IMR-90 (cell line): ENCODE data around the gene GLI1. TPM values are rescaled to one million over a fixed set of nuclear protein-coding genes. Genes with fewer than 3 reads are reported as not detected.

ENCODE experiments used
- ATAC-seq: fragments of 200-7000 bp; cut with Tn5 transposase; 2 replicates; pipeline ENCODE4 v1.9.1; 2020; ENCODE audit warnings: low read depth, mild to moderate bottlenecking, moderate library complexity
- BruUV-seq: library from RNA; stranded (reverse); fragments of 400-500 nt; replicated peaks from 2 replicates; lab custom pipeline; 2021; lab: Mats Ljungman, UMichigan
- CTCF ChIA-PET: fragments of 300-600 bp; formaldehyde crosslinking; extraction: SDS; loops from one replicate; lab custom pipeline; 2021; ENCODE audit warnings: antibody characterized with exemption; lab: Yijun Ruan, JAX
- POLR2A ChIA-PET: fragments of 300-600 bp; sonication (Branson Sonifier 250); formaldehyde crosslinking; loops from one replicate; lab custom pipeline; 2022; ENCODE audit warnings: antibody characterized with exemption; ENCODE audit not compliant: unreplicated experiment; lab: Charles Lee
- DNase-seq: peaks from one replicate; pipeline ENCODE4 v3.0.0; 2013
- H2AFZ ChIP-seq: replicated peaks from 2 replicates; pipeline ENCODE3; 2013; ENCODE audit warnings: low read length, mild to moderate bottlenecking; ENCODE audit not compliant: poor library complexity
- H2AK5ac ChIP-seq: 2 replicates; pipeline ENCODE4 v1.6.1; 2013; ENCODE audit warnings: low read depth, low read length, inconsistent platforms
- H2AK9ac ChIP-seq: replicated peaks from 2 replicates; pipeline ENCODE3; 2013; ENCODE audit warnings: mild to moderate bottlenecking, low read depth, low read length, moderate library complexity; ENCODE audit not compliant: poor library complexity
- H2BK120ac ChIP-seq: 2 replicates; pipeline ENCODE4 v1.6.1; 2013; ENCODE audit warnings: low read depth, low read length, inconsistent platforms
- H2BK15ac ChIP-seq: 3 replicates; pipeline ENCODE4 v1.6.1; 2013; ENCODE audit warnings: low read depth, low read length, inconsistent platforms
- H2BK20ac ChIP-seq: 2 replicates; pipeline ENCODE4 v1.6.1; 2013; ENCODE audit warnings: low read depth, mild to moderate bottlenecking, inconsistent platforms, low read length, moderate library complexity
- H2BK5ac ChIP-seq: 2 replicates; pipeline ENCODE4 v1.6.1; 2013; ENCODE audit warnings: mild to moderate bottlenecking, low read depth, low read length, inconsistent platforms; ENCODE audit not compliant: poor library complexity, severe bottlenecking
- H3K14ac ChIP-seq: replicated peaks from 2 replicates; pipeline ENCODE4 v1.6.1; 2013; ENCODE audit warnings: low read depth, low read length, inconsistent platforms
- H3K18ac ChIP-seq: 2 replicates; pipeline ENCODE4 v1.6.1; 2013; ENCODE audit warnings: low read depth, low read length, control low read depth
- H3K23ac ChIP-seq: 2 replicates; pipeline ENCODE4 v1.6.1; 2013; ENCODE audit warnings: low read depth, low read length, inconsistent platforms
- H3K27ac ChIP-seq: 2 replicates; pipeline ENCODE4 v1.5.1; 2013; ENCODE audit warnings: mild to moderate bottlenecking, control low read depth, low read length; ENCODE audit not compliant: insufficient read depth
- H3K27me3 ChIP-seq: 2 replicates; pipeline ENCODE4 v1.6.1; 2013; ENCODE audit warnings: low read length; ENCODE audit not compliant: control insufficient read depth, insufficient read depth
- H3K36me3 ChIP-seq: 2 replicates; pipeline ENCODE4 v1.6.1; 2013; ENCODE audit warnings: low read length, mixed read lengths; ENCODE audit not compliant: control insufficient read depth, insufficient read depth
- H3K4ac ChIP-seq: 2 replicates; pipeline ENCODE4 v1.6.1; 2013; ENCODE audit warnings: low read depth, low read length, inconsistent platforms
- H3K4me1 ChIP-seq: 2 replicates; pipeline ENCODE4 v1.6.1; 2013; ENCODE audit warnings: low read length, mixed read lengths; ENCODE audit not compliant: control insufficient read depth, insufficient read depth
- H3K4me2 ChIP-seq: 2 replicates; pipeline ENCODE4 v1.6.1; 2013; ENCODE audit warnings: low read depth, mild to moderate bottlenecking, control low read depth, low read length, moderate library complexity
- H3K4me3 ChIP-seq: 2 replicates; pipeline ENCODE4 v1.5.1; 2013; ENCODE audit warnings: low read depth, mild to moderate bottlenecking, control low read depth, low read length, moderate library complexity; ENCODE audit not compliant: insufficient read depth
- H3K56ac ChIP-seq: 2 replicates; pipeline ENCODE4 v1.6.1; 2013; ENCODE audit warnings: low read length, inconsistent platforms; ENCODE audit not compliant: insufficient read depth; ENCODE audit errors: extremely low read depth
- H3K79me1 ChIP-seq, 2 experiments: 2 replicates each; pipeline ENCODE4 v1.6.1; 2013; ENCODE audit warnings: low read length in 2 of 2, inconsistent platforms in 1 of 2, low read depth in 1 of 2
- H3K9ac ChIP-seq: 2 replicates; pipeline ENCODE4 v1.6.1; 2013; ENCODE audit warnings: low read depth, low read length, control low read depth
- H3K9me1 ChIP-seq: 2 replicates; pipeline ENCODE4 v1.6.1; 2013; ENCODE audit warnings: low read length, inconsistent platforms; ENCODE audit not compliant: insufficient read depth
- H3K9me3 ChIP-seq: 2 replicates; pipeline ENCODE4 v1.6.1; 2013; ENCODE audit warnings: low read length; ENCODE audit not compliant: control insufficient read depth, insufficient read depth
- H4K20me1 ChIP-seq: 2 replicates; pipeline ENCODE4 v1.6.1; 2013; ENCODE audit warnings: low read length, inconsistent platforms; ENCODE audit not compliant: insufficient read depth
- H4K5ac ChIP-seq: 2 replicates; pipeline ENCODE4 v1.6.1; 2013; ENCODE audit warnings: mild to moderate bottlenecking, low read depth, low read length, control low read depth
- H4K8ac ChIP-seq, 2 experiments: 2 replicates each; pipeline ENCODE4 v1.6.1; 2013; ENCODE audit warnings: low read depth in 2 of 2, low read length in 2 of 2, control low read depth in 1 of 2, inconsistent platforms in 1 of 2
- H4K91ac ChIP-seq: 2 replicates; pipeline ENCODE4 v1.6.1; 2013; ENCODE audit warnings: low read depth, low read length, inconsistent platforms; ENCODE audit not compliant: insufficient read depth
- BHLHE40 ChIP-seq: fragments of 150-350 bp; IDR thresholded peaks from 2 replicates; pipeline ENCODE4 v1.6.1; 2016; ENCODE audit warnings: mild to moderate bottlenecking, low read depth, low read length
- CEBPB ChIP-seq: IDR thresholded peaks from 2 replicates; pipeline ENCODE4 v1.6.1; 2012; ENCODE audit warnings: low read depth, low read length, improper control_type of control experiment
- FOS ChIP-seq: fragments of 150-350 bp; IDR thresholded peaks from 2 replicates; pipeline ENCODE4 v1.6.1; 2016; ENCODE audit warnings: low read depth, low read length
- MAFK ChIP-seq: IDR thresholded peaks from 2 replicates; pipeline ENCODE4 v1.6.1; 2012; ENCODE audit warnings: low read depth, low read length, improper control_type of control experiment
- RCOR1 ChIP-seq: IDR thresholded peaks from 2 replicates; pipeline ENCODE4 v1.6.1; 2012; ENCODE audit warnings: mild to moderate bottlenecking, low read length, improper control_type of control experiment; ENCODE audit not compliant: insufficient replicate concordance
- RFX5 ChIP-seq: IDR thresholded peaks from 2 replicates; pipeline ENCODE4 v1.8.0; 2012; ENCODE audit warnings: low read depth, mild to moderate bottlenecking, low read length, moderate library complexity
- WGBS, 2 experiments: methylation state at CpG; one replicate each; pipeline versions ENCODE4 v1.1.5 to v1.1.7; 2013; ENCODE audit warnings: missing lambda C conversion rate in 2 of 2; ENCODE audit not compliant: insufficient read length in 1 of 2; ENCODE audit errors: extremely low coverage in 2 of 2; 5-methylcytosine and 5-hydroxymethylcytosine counted together
- dilution Hi-C: fragments of 300-500 bp; cut with HindIII; formaldehyde crosslinking; loops from one replicate; pipeline ENCODE4 v1.14.3; 2018; ENCODE audit warnings: low sequenced_read_pairs; ENCODE audit not compliant: unreplicated experiment
- in situ Hi-C: fragments of 300-500 bp; cut with MboI; formaldehyde crosslinking; loops from 3 replicates; pipeline ENCODE4 v1.14.3; 2019; ENCODE audit warnings: low sequenced_read_pairs, inconsistent platforms, mixed read lengths
- intact Hi-C: fragments of 100-400 bp; cut with micrococcal nuclease; formaldehyde crosslinking; loops from 2 replicates; pipeline ENCODE4 v1.10.0; 2022
- polyA plus RNA-seq, 3 experiments: library from polyadenylated mRNA; depleted of rRNA; stranded (reverse); fragments of >200 nt; gene quantifications; 2 replicates each; pipeline ENCODE4 v1.2.3, GENCODE V29; 2012; ENCODE audit warnings: low replicate concordance in 1 of 3
- total RNA-seq: library from RNA; depleted of rRNA; stranded (reverse); fragments of >200 nt; gene quantifications from 2 replicates; pipeline ENCODE4 v1.2.3, GENCODE V29; 2012
- TF ChIP-seq, protein P1 (sequence below): fragments of 150-350 bp; IDR thresholded peaks from 2 replicates; pipeline ENCODE4 v1.6.1; 2017; ENCODE audit warnings: mild to moderate bottlenecking, antibody characterized with exemption, low read length, low read depth

GLI1 gene
- total and polyA plus RNA-seq, 2 of the 4 experiments (the other 2 are of a cell fraction), result 1.3 to 3.8 TPM

DNA sequence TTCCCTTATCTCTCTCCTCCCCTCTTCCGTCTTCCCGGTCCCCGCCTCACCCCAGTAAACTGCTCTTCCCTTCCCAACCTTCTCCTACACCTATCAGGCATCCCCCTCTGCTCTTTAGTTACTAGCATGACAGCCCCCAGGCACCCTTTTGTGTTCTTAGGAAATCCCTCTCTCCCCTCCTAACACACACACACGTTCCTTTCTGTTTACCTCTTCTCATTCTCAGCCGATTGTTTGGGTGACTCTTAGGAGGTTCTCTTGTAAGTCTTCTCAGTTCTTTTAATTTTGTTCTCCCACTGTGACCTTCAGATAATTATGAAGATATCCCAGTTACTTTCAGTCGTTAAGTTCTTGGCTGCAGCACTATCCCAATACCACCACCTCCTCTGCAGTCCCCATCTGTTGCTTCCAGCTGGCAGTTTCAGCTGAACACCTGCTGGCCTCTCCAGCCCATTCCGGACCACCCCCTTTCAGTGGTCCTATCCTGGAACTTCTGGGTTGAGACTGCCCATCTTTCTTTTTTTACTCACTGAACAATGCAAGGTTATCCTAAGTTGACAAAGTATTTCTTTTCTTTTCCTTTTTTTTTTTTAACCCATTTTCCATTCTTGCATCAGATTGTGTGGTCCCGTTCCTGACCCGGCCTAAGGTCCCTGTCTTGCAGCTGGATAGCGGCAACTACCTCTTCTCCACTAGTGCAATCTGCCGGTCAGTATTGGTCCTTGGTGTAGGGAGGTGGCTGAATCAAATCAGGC, 29.0 kb downstream of the GLI1 start (continued):
- TF ChIP-seq FOS (no peak), BHLHE40 (no peak)

DNA sequence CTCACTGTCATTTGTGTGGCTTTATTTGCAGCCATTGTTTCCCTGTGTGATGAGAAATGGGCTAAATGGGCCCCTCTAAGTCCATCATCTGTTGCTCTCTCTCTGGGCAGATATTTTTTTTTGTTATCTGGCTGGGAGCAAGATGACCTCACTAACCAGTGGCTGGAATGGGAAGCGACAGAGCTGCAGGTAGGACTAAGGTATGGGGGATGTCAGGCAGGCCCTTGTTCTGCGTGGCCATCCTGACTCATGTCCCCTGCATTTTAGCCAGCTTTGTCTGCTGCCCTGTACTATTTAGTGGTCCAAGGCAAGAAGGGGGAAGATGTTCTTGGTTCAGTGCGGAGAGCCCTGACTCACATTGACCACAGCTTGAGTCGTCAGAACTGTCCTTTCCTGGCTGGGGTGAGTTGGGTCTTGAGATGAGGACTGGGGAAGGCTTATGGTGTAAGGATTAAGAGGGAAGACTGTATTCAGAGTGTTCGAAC, 29.6 kb downstream of the GLI1 start:
- H3K9ac ChIP-seq, result peak overlapping the region; percentile 99
- H3K27ac ChIP-seq, result peak overlapping the region; percentile 14; the same call in 1 of the 2 replicates
- no peak overlapping the region for H2BK15ac ChIP-seq
- H3K4ac ChIP-seq, result no peak overlapping the region
- no peak overlapping the region for H2BK20ac ChIP-seq
- TF ChIP-seq CEBPB, result no peak
- 0 out of 2 replicates have a peak, but pooled peaks have one; percentile 64 for TF ChIP-seq RFX5
- TF ChIP-seq MAFK, result no peak
- no peak for TF ChIP-seq RCOR1
- TF ChIP-seq, protein P1, sequence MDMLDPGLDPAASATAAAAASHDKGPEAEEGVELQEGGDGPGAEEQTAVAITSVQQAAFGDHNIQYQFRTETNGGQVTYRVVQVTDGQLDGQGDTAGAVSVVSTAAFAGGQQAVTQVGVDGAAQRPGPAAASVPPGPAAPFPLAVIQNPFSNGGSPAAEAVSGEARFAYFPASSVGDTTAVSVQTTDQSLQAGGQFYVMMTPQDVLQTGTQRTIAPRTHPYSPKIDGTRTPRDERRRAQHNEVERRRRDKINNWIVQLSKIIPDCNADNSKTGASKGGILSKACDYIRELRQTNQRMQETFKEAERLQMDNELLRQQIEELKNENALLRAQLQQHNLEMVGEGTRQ, result no peak
- peak; percentile 55 for DNase-seq
- no peaks in the 10 kb centered on the region for H3K9me3 ChIP-seq
- ChIA-PET CTCF (no interaction called here), POLR2A (no interaction called here)
- dilution Hi-C loops, result no loop called here
- peak overlapping the region; percentile 43 for H2AFZ ChIP-seq
- in situ Hi-C loops, result no loop called here
- H2AK9ac ChIP-seq, result peak overlapping the region; percentile 96
- ATAC-seq, result no peak
- peaks cover 31% of the 10 kb centered on the region for H3K36me3 ChIP-seq
- no peaks in the 10 kb centered on the region for H3K27me3 ChIP-seq
- no TSS peak for BruUV-seq
- H3K4me3 ChIP-seq, result peak overlapping the region; percentile 89
- no peak overlapping the region; a peak in 1 of 4 replicates for H4K8ac ChIP-seq
- WGBS, 2 experiments, result 83% methylated on average over 1 of the region's 5 CpGs; no CpG with 5 or more reads in 1 of the 2 experiments
- no peak overlapping the region for H2BK120ac ChIP-seq
- H3K79me1 ChIP-seq, result peaks cover 33 to 51% of the 10 kb centered on the region in 2 experiments
- H3K4me2 ChIP-seq, result peak overlapping the region; percentile 88
- peaks cover 23% of the 10 kb centered on the region; the same call in 1 of the 2 replicates for H4K20me1 ChIP-seq
- intact Hi-C loops, result no loop called here
- peaks cover 6% of the 10 kb centered on the region for H3K4me1 ChIP-seq
- no peak overlapping the region for H3K18ac ChIP-seq
- H4K91ac ChIP-seq, result no peak overlapping the region
- H2AK5ac ChIP-seq, result peak overlapping the region; percentile 93
- peak overlapping the region; percentile 99 for H3K23ac ChIP-seq
- no peak overlapping the region for H2BK5ac ChIP-seq
- H3K14ac ChIP-seq, result peak overlapping the region; percentile 95
- peaks cover 15% of the 10 kb centered on the region for H3K9me1 ChIP-seq
- no peak overlapping the region for H4K5ac ChIP-seq
- no peak overlapping the region; the same call in 1 of the 2 replicates for H3K56ac ChIP-seq
